Neural cell (in vitro differentiated cells): ENCODE measurements around the gene CPB2.

Experiments used
- EP300 ChIP-seq: fragments of 450-650 bp; conservative IDR thresholded peaks from 2 replicates; pipeline ENCODE4 v1.6.1; 2014; ENCODE audit warnings: antibody characterized with exemption, mild to moderate bottlenecking, moderate library complexity; ENCODE audit not compliant: poor library complexity, severe bottlenecking
- MXI1 ChIP-seq: fragments of 450-650 bp; conservative IDR thresholded peaks from 2 replicates; pipeline ENCODE4 v1.6.1; 2014; ENCODE audit warnings: antibody characterized with exemption, mild to moderate bottlenecking; ENCODE audit not compliant: poor library complexity, severe bottlenecking
- RAD21 ChIP-seq: fragments of 450-650 bp; conservative IDR thresholded peaks from 2 replicates; pipeline ENCODE4 v1.6.1; 2014; ENCODE audit warnings: antibody characterized with exemption, mild to moderate bottlenecking, moderate library complexity
- REST ChIP-seq: IDR thresholded peaks from 2 replicates; pipeline ENCODE4 v1.6.1; 2012; ENCODE audit warnings: borderline replicate concordance
- TF ChIP-seq, protein P1 (sequence below): fragments of 450-650 bp; IDR thresholded peaks from 2 replicates; pipeline ENCODE4 v1.5.1; 2014; ENCODE audit warnings: antibody characterized with exemption, mild to moderate bottlenecking, moderate library complexity; ENCODE audit not compliant: poor library complexity, severe bottlenecking

- TF ChIP-seq, protein P1, sequence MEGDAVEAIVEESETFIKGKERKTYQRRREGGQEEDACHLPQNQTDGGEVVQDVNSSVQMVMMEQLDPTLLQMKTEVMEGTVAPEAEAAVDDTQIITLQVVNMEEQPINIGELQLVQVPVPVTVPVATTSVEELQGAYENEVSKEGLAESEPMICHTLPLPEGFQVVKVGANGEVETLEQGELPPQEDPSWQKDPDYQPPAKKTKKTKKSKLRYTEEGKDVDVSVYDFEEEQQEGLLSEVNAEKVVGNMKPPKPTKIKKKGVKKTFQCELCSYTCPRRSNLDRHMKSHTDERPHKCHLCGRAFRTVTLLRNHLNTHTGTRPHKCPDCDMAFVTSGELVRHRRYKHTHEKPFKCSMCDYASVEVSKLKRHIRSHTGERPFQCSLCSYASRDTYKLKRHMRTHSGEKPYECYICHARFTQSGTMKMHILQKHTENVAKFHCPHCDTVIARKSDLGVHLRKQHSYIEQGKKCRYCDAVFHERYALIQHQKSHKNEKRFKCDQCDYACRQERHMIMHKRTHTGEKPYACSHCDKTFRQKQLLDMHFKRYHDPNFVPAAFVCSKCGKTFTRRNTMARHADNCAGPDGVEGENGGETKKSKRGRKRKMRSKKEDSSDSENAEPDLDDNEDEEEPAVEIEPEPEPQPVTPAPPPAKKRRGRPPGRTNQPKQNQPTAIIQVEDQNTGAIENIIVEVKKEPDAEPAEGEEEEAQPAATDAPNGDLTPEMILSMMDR, result no peak
- TF ChIP-seq EP300 (no peak), RAD21 (no peak), MXI1 (no peak), REST (no peak)
Observed at GRCh38 chr13:46082324-46082723, 22.5 kb downstream of the CPB2 start.
